GM20000 (cell line): ENCODE measurements around the gene MAP3K12.

Experiments
- DNase-seq: peaks from one replicate; pipeline ENCODE4 v3.0.0; 2012; ENCODE audit warnings: low spot score
- CTCF ChIP-seq: IDR thresholded peaks from 2 replicates; pipeline ENCODE4 v1.5.1; 2012; ENCODE audit warnings: mild to moderate bottlenecking, control low read depth; ENCODE audit errors: extremely low read depth, missing control alignments

Gene MAP3K12

GRCh38 chr12:53496752-53497032 lies 2.6 kb downstream of the MAP3K12 start:
- no peak for DNase-seq
- no peak for TF ChIP-seq CTCF

GRCh38 chr12:53495903-53496751 lies 3.1 kb downstream of the MAP3K12 start:
- DNase-seq, result no peak
- TF ChIP-seq CTCF, result no peak

- no peak for TF ChIP-seq CTCF
- no peak for DNase-seq
Observed at GRCh38 chr12:53493610-53494391, 5.5 kb downstream of the MAP3K12 start.

- DNase-seq, result peak; percentile 95
- TF ChIP-seq CTCF, result no peak
Observed at GRCh38 chr12:53492830-53493609, 6.2 kb downstream of the MAP3K12 start.

GRCh38 chr12:53492188-53492587 lies 7.1 kb downstream of the MAP3K12 start:
- no peak for DNase-seq
- no peak for TF ChIP-seq CTCF

GRCh38 chr12:53489242-53489864 lies 9.9 kb downstream of the MAP3K12 start:
- DNase-seq, result no peak
- no peak for TF ChIP-seq CTCF
